Astrocyte (in vitro differentiated cells and primary cell): Measurements from ENCODE around the gene PRR22.
"Not testable (repeated sequence)": the region's sequence is repeated elsewhere in the genome, so short reads cannot be mapped to it uniquely, and the experiment has no call there.

ENCODE experiments used
- EZH2 ChIP-seq: IDR thresholded peaks from 2 replicates; pipeline ENCODE4 v1.6.1; 2012; ENCODE audit warnings: mild to moderate bottlenecking, low read length, inconsistent platforms; ENCODE audit not compliant: insufficient read depth
- TF ChIP-seq, protein P1 (sequence below): IDR thresholded peaks from 2 replicates; pipeline ENCODE4 v1.5.1; 2011; ENCODE audit warnings: low read depth, mild to moderate bottlenecking, inconsistent platforms, low read length, moderate library complexity; ENCODE audit not compliant: insufficient read depth

DNA sequence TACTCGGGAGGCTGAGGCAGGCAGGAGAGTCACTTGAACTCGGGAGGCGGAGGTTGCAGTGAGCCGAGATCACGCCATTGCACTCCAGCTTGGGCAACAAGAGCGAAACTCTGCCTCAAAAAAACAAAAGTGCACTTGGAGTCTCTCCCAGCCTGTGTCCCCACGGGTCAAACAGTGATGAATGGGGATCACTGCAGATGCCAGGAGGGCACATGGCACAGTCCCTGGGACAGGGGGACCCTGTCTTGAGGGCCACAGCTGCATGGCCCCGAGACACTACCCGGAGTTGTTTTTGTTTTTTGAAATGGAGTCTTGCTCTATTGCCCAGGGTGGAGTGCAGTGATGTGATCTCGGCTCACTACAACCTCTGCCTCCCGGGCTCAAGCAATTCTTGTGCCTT lies 3.6 kb downstream of the PRR22 start:
- TF ChIP-seq, protein P1, sequence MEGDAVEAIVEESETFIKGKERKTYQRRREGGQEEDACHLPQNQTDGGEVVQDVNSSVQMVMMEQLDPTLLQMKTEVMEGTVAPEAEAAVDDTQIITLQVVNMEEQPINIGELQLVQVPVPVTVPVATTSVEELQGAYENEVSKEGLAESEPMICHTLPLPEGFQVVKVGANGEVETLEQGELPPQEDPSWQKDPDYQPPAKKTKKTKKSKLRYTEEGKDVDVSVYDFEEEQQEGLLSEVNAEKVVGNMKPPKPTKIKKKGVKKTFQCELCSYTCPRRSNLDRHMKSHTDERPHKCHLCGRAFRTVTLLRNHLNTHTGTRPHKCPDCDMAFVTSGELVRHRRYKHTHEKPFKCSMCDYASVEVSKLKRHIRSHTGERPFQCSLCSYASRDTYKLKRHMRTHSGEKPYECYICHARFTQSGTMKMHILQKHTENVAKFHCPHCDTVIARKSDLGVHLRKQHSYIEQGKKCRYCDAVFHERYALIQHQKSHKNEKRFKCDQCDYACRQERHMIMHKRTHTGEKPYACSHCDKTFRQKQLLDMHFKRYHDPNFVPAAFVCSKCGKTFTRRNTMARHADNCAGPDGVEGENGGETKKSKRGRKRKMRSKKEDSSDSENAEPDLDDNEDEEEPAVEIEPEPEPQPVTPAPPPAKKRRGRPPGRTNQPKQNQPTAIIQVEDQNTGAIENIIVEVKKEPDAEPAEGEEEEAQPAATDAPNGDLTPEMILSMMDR = not testable (repeated sequence)
- TF ChIP-seq EZH2 = not testable (repeated sequence)
